BE2C (cell line): Measurements from ENCODE around the gene DYNC2LI1.

Source experiments
- DNase-seq: peaks from one replicate; pipeline ENCODE4 v3.0.0-alpha.2; 2020
- H3K27me3 ChIP-seq: fragments of 250-450 bp; sonication (Bioruptor Pico); 2 replicates; pipeline ENCODE4 v1.5.1; 2020; ENCODE audit warnings: mild to moderate bottlenecking
- H3K36me3 ChIP-seq: fragments of 250-450 bp; sonication (Bioruptor Pico); 2 replicates; pipeline ENCODE4 v1.5.1; 2020; ENCODE audit warnings: mild to moderate bottlenecking
- H3K4me1 ChIP-seq: fragments of 250-450 bp; sonication (Bioruptor Pico); 2 replicates; pipeline ENCODE4 v1.5.1; 2020
- H3K4me3 ChIP-seq: 2 replicates; pipeline ENCODE4 v1.5.1; 2011; ENCODE audit warnings: low read depth, low read length
- H3K9me3 ChIP-seq: fragments of 250-450 bp; sonication (Bioruptor Pico); 2 replicates; pipeline ENCODE4 v1.5.1; 2020
- CTCF ChIP-seq: IDR thresholded peaks from 2 replicates; pipeline ENCODE4 v1.5.1; 2012; ENCODE audit warnings: mild to moderate bottlenecking, low read depth, low read length

DYNC2LI1 gene

GRCh38 chr2:43854671-43855070 is 80.8 kb downstream of the DYNC2LI1 start:
- TF ChIP-seq CTCF = no peak
- no peak for DNase-seq
- H3K4me1 ChIP-seq = no peaks in the 10 kb centered on the region
- no peaks in the 10 kb centered on the region for H3K9me3 ChIP-seq
- H3K27me3 ChIP-seq = peaks cover 17% of the 10 kb centered on the region
- H3K36me3 ChIP-seq = no peaks in the 10 kb centered on the region
- H3K4me3 ChIP-seq = no peak overlapping the region

- no peak for DNase-seq
- Histone ChIP-seq H3K27me3 (peaks cover 19% of the 10 kb centered on the region), H3K9me3 (no peaks in the 10 kb centered on the region), H3K36me3 (no peaks in the 10 kb centered on the region), H3K4me3 (no peak overlapping the region), H3K4me1 (no peaks in the 10 kb centered on the region)
- no peak for TF ChIP-seq CTCF
These were observed 81.5 kb downstream of the DYNC2LI1 start for GRCh38 chr2:43855292-43855691.
